Left lobe of liver (tissue), 2 donors: ENCODE data around the gene OR52B4. TPM values are rescaled to one million over a fixed set of nuclear protein-coding genes. Genes with fewer than 3 reads are reported as not detected.
A peak's percentile ranks its signal among the peaks of the same experiment; 100 is the strongest.
"Not testable (repeated sequence)": the region's sequence is repeated elsewhere in the genome, so short reads cannot be mapped to it uniquely, and the experiment has no call there.

Source experiments
- ATAC-seq: fragments of 200-7000 bp; cut with Tn5 transposase; one replicate; pipeline ENCODE4 v1.9.1; 2020; ENCODE audit warnings: mild to moderate bottlenecking, moderate library complexity
- DNase-seq: peaks from one replicate; pipeline ENCODE4 v3.0.0-alpha.2; 2020; ENCODE audit warnings: low spot score
- total RNA-seq: library from RNA; stranded (reverse); gene quantifications from one replicate; pipeline ENCODE4 v1.2.1, GENCODE V29; 2021
- donor health status: DM: no; HTN: no; CAD: no; lungs with moderate emphysema.
- donor health status: DM: no; HTN: yes; CAD: no.

Gene OR52B4
- total RNA-seq: not detected

DNA sequence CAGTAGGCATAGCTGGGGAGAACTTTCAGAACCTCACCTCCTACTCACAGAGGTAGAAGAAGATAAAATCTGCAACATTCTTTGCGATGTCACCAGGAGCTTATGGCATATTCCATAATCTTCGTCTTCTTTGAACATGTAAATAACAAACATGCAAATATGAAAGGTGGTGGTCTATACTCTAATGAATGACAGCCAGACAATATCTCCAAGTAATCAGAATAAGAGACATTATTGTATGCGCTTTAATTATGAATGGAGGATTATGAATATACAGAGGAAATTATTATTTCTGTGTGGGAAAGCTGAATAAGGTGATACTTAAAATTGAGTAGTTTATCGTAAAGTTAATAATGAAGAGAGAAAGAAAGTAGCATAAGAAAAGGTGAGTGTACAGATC, at the start of gene OR52B4:
Gene OR52B4 (minus strand): TSS at position 101 of the 400 bp plus-strand sequence. CDS start 91 bp downstream, at position 10.
- DNase-seq (no peak), ATAC-seq (no peak)

DNA sequence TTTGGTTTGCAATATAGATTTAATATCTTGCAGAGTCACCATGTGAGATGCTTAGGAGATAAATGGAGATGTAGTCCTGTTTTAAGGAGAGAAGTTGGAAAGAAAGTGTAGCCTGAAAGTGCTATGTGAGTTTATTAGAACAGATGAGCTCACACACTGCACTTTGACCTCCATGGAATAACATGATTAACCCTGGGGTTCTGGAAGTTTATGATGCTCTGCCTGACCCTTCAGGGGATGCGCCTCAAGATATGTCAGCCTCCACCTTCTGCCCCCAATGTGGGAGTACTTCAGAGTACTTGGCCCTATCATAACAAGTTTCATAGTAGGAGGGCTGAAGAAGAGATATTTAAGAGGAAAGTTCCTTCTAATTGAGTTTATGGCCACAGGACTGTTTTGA, 48.6 kb upstream of the OR52B4 start:
- DNase-seq: no peak
- ATAC-seq: no peak

DNA sequence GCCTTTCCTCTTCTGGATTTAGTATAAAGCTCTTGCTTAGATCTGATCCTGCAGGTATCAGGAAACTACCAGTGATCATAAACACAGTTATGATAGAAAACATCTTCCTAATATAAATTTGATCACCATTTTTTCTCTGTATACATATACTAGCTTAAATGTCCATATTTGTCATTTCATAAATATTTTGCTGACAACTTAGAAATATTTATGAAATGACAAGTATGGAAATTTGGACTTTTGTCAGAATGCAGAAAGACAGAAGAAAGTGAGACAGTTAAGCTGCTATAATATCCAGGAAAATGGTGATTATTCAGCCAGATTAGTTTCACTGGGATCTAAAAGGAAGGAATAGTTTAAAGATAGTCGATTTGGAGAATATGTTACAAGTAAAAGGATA, 48.1 kb upstream of the OR52B4 start:
- DNase-seq: no peak
- no peak for ATAC-seq

DNA sequence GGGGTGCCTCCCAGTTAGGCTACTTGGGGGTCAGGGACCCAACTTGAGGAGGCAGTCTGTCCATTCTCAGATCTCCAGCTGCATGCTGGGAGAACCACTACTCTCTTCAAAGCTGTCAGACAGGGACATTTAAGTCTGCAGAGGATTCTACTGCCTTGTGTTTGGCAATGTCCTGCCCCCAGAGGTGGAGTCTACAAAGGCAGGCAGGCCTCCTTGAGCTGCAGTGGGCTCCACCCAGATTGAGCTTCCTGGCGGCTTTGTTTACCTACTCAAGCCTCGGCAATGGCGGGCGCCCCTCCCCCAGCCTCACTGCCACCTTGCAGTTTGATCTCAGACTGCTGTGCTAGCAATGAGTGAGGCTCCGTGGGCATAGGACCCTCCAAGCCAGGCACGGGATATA, 38.0 kb upstream of the OR52B4 start:
- DNase-seq: not testable (repeated sequence)

DNA sequence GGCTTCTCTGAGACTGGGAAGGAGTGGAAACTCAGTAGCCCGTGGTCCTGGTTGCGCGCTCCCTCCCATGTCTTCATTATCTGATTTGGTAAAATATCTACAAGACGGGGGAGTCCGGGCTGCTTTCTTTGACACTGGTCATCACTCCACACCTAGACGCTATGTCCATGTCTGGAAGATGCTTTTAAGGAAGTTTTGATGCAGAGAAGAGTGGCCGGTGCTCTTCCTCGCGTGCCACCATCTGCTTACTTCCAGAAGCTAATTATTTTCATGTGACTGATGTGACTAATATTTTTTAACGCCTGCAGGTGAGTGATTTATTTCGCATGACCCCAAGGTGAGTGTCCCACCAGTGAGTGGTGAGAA, 25.7 kb upstream of the OR52B4 start:
- DNase-seq: no peak
- ATAC-seq: peak; percentile 16

More for the DNA sequence above, 38.0 kb upstream of the OR52B4 start:
- not testable (repeated sequence) for ATAC-seq

DNA sequence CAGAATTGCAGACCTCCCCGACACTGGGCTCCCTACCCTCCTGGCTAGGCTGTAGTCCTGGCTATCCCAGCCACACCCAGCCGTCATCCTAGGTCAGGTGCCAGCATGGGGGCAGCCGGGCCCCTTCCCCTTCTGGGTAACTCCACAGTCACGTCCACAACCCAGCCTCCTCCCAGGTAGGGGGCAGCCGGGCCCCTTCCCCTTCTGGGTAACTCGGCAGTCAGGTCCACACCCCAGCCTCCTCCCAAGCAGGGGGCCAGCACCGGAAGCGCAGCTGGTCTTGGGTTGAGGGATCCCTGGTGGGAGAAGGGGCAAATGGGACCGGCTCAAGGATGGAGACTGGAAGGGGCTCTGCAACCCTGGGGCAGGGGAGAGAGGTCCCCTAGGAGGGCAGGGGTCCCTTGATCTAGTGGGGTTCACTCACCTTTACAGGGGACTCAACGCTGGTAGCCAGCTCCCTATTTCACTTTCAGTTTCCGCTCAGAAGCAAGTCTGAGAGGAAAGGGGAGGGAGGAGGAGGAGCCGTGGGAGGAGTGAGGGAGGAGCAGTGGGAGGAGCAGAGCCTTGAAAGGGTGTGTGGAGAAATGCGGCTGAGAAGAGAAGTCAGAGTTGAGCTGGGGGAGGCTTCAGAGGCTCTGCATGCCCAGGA, 25.1 kb upstream of the OR52B4 start, which contains the start of gene TRIM21:
Gene TRIM21 (minus strand): TSS at position 494 of the 649 bp plus-strand sequence. CDS start 3,293 bp downstream, outside the sequence.
- DNase-seq (peak; percentile 82), ATAC-seq (peak; percentile 100)

DNA sequence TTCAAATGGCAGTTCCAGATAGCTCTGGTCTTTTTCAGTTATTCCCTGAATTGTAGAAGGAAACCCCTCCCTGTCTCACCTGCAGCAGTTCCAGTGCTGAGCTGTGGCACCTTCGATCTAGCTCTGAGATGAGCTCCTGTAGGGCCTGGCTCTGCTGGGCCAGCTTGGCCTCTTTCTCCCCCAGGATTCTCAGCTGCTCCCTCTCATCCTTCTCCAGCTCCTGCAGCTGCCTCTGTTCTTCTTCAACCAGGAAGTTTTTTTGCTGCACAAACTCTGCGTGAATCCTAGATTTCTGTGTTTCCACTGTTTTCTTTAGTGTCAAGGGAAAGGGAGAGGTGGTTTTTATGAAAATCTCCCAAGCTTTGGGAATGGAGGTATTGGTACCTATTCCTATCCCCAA, 20.0 kb upstream of the OR52B4 start:
- no peak for ATAC-seq
- no peak for DNase-seq

DNA sequence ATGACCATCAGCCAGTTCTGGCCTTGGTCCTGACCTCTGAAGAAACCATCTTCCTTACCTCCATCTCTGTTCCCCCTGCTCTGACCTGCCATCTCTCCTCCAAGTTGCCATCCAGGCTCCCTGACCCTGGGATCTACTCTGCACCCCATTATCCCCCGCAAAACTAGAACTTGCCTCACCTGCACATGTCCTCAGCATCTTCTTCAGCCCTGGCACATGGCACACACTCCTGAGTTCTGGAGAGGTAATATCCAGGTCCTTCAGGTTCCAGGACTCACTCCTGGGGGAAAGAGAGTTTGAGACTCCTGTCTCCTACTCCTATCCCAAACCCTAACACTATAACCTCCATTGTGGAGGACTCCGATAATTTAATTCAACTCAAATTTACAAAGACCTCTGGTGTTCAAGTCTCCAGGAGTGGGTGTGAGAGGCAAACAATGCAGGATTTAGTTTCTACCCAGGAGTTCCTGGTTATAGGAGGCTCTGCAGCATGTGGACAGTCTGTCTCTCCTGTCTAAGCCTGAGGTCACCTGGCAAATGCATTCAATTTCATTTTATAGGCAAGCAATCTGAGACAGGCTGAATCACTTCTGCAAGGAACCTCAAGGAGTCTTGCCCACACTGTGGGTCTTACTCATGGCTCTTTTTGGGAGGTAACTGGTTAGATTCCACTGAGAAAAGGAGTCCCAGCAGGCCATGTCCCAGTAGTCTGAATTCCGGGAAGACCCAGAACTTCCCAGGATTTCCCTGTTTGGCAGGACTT, 18.0 kb upstream of the OR52B4 start:
- ATAC-seq (no peak), DNase-seq (no peak)

DNA sequence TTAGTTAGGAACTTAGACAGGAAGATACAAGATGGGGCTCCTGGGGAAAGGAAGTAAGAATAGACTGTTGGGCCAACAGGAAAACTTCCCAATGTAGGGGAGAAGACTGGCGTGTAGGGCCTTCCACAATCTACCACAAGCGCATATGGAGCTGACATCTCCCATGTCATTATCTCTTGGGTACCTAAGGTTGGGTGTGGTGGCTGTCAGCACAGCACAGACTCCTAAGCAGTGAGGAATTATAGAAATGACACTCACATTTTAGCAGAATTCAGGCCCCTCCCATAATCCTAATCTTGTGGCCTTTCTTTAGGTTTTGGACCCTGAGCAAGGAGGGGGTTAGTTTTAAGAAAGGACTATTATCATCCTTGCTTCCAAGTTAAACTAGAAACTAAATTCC, 13.7 kb upstream of the OR52B4 start:
- ATAC-seq (no peak), DNase-seq (no peak)

DNA sequence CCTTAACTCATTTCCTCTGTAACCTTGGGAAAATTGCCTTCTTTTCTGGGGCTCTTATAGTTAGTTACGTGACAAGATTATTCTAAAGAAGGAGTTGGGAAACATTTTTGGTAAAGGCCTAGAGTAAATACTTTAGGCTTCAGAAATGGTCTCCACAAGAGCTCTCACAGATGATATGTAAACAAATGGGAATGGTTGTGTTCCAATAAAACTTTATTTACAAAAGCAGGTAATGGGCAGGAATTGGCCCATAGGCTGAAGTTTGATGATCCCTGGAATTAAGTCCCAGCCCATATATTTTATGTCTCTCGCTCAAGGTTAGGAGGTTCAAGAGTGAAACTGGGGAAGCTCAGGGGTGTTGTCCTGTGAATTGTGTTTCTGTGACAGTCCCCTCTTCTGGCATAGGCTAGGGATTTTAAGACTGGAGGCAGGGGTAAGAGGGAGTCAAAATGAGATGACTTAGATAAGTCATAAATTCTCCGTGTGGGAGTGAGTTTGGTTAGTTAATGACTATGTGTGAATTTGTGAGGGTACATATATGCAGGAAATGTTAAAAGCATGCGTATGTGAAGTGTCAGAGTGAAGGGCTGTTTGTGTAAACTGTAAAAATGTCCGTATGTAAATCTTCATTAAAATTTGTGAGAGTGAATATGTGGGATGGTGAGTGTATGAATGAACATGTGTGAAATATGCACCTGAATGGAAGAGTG, 7.4 kb upstream of the OR52B4 start:
- DNase-seq (no peak), ATAC-seq (no peak)

DNA sequence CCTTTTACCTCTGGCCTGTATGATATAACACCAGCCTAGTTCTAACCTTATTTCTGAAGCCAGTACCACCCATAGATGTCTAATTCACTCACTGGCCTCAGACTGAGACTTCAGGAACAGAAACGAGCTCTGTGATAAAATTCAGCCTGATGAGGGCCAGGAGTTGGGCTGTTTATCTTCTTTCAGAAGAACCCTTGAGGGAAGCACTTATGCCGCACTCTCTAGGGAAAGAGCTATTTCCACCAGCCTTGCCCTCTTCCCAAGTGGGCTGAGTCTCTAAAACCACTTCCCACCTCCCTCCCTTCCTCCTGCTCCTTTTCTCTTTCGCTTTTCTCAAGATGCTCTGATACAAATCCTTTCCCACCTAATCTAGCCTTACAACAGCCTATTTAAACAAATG, 2.0 kb upstream of the OR52B4 start:
- no peak for ATAC-seq
- DNase-seq: no peak

DNA sequence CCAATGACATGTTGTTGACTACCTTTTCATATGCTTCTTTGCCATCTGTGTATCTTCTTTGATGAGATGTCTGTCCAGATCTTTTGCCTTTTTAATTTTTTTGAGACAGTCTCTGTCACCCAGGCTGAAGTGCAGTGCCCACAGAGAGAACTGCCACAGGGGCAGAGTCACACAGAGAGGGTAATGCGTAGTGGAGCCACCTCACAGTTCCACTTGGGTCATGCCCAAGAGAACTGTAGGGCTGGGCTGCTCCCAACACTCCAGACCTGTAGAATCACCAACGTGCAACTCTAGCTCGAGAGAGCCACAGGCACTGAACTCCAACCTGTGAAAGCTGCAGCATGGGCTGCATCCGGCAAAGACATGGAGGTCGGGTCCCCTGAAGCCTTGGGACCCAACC, 20.0 kb downstream of the OR52B4 start:
- ATAC-seq: not testable (repeated sequence)

DNA sequence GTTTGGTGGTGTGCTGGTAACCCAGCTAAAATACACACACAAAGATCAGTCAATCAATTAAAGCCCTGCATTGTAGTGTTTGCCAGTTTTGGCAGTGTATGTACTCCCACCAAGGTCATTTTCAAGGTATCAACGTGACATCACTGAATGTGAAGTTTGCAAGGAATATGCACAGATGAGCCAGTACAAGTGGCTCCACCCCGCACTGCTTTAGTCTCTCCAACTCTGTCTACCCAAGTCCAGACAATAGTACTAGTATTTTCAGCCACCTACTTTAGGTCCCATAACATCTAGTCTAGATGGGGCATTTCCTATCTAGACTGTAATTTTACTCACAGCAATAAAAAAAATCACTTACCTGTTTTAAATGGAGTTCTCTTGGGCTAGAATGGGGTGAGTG, 22.8 kb downstream of the OR52B4 start:
- DNase-seq, ATAC-seq: not testable (repeated sequence)

More for the DNA sequence above, 20.0 kb downstream of the OR52B4 start:
- not testable (repeated sequence) for DNase-seq

DNA sequence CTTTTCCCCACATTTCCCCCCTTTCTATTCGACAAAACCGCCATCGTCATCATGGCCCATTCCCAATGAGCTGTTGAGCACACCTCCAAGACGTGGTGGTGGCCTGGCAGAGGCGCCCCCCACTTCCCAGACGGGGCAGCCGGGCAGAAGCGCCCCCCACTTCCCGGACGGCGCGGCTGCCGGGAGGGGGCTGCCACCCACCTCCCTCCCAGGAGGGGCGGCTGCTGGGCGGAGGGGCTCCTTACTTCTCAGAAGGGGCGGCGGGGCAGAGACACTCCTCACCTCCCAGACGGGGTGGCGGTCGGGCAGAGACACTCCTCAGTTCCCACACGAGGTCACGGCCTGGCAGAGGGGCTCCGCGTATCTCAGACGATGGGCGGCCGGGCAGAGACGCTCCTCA, 33.8 kb downstream of the OR52B4 start:
- DNase-seq, ATAC-seq: not testable (repeated sequence)

Other genes with a start within 250 kb of the OR52B4 start
- gene TRIM21, start 25.3 kb upstream of the OR52B4 start, total RNA-seq: 7.3 TPM
- gene OR52K2, start 80.9 kb upstream of the OR52B4 start, total RNA-seq: not detected
- not detected for gene OR52K1, start 114.3 kb upstream of the OR52B4 start, total RNA-seq
- gene OR52M1, start 176.8 kb upstream of the OR52B4 start, total RNA-seq: not detected
- gene OR52I2, start 213.4 kb upstream of the OR52B4 start, total RNA-seq: not detected
- not detected for gene OR52I1, start 225.7 kb upstream of the OR52B4 start, total RNA-seq
- gene TRIM68, start 239.8 kb upstream of the OR52B4 start, total RNA-seq: 4.5 TPM